HG02588 (cell line): Measurements from ENCODE around the gene TCOF1.
A peak's percentile ranks its signal among the peaks of the same experiment; 100 is the strongest.

ENCODE experiments used
- ATAC-seq: cut with Tn5 transposase; IDR thresholded peaks from one replicate; pipeline ENCODE4 v1.9.1; 2021; ENCODE audit warnings: mild to moderate bottlenecking, moderate library complexity; ENCODE audit not compliant: unreplicated experiment

The TCOF1 gene

GRCh38 chr5:150349681-150350275 is 7.7 kb upstream of the TCOF1 start:
- ATAC-seq, result no peak

GRCh38 chr5:150350524-150351344 is 6.8 kb upstream of the TCOF1 start:
- peak; percentile 94 for ATAC-seq

- ATAC-seq, result no peak
These were observed 5.1 kb upstream of the TCOF1 start for GRCh38 chr5:150352244-150353031.

- ATAC-seq, result no peak
These were observed 4.3 kb upstream of the TCOF1 start for GRCh38 chr5:150353032-150353675.

DNA sequence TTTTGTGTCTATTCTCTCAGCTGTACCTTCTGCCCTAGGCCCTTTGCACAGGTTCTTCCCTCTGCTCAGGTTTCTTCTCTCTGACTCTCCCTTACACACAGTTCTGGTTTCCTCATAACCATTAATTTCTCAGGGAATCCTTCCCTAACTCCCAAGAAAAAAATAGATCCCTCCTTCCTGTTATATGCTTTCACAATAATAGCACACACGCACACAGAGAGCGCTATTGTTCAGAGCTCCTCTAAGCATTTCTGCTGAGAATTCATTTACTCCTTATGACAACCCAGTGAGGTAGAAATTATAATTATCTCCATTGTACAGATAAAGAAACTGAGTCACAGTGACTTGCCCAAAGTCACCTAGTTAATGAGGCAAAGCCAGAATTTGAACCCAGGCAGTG is 1.7 kb upstream of the TCOF1 start:
- ATAC-seq, result no peak

GRCh38 chr5:150356575-150357294 is 762 bp upstream of the TCOF1 start:
- no peak for ATAC-seq

- no peak for ATAC-seq
These were observed 981 bp downstream of the TCOF1 start for GRCh38 chr5:150358261-150359095.

- ATAC-seq, result peak; percentile 40
These were observed 3.8 kb downstream of the TCOF1 start for GRCh38 chr5:150361301-150361700.

GRCh38 chr5:150363185-150363584 is 5.7 kb downstream of the TCOF1 start:
- no peak for ATAC-seq

DNA sequence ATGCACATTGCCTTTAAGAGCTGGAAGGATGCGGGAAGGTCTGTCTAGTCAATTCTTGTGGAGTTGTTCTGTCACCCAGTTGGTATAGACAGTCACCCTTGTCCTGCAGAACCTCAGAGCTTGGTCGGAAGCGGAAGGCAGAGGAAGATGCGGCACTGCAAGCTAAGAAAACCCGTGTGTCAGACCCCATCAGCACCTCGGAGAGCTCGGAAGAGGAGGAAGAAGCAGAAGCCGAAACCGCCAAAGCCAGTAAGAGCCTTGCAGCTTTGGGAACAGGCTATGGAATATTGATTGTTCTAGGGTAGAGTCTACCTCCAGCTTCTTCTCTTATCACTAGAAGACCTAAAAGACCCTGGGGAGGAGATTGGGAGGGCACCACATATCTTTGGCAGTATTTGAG is 6.5 kb downstream of the TCOF1 start:
- ATAC-seq, result no peak

- no peak for ATAC-seq
These were observed 11.0 kb downstream of the TCOF1 start for GRCh38 chr5:150368526-150368925.

DNA sequence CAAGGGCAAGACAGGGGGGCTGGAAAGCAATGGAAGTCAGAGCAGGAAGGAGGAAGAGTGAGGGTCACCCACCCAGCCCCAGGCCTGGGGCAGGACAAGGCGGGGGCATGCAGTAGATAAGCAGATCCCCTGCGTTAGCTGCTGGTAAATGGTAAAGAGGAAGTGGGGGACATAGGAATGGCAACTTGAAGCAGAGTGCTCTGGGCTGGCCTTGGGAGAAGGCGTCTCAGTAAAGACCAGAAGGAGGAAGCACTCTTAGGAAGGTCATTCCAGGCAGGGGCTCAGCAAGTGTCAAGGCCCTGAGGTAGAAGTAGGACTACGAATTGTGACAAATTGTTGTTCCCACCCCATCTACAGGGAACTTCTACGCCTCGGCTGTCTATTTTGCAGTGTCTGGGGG is 15.1 kb downstream of the TCOF1 start:
- no peak for ATAC-seq

- no peak for ATAC-seq
These were observed 17.2 kb downstream of the TCOF1 start for GRCh38 chr5:150374651-150375050.

DNA sequence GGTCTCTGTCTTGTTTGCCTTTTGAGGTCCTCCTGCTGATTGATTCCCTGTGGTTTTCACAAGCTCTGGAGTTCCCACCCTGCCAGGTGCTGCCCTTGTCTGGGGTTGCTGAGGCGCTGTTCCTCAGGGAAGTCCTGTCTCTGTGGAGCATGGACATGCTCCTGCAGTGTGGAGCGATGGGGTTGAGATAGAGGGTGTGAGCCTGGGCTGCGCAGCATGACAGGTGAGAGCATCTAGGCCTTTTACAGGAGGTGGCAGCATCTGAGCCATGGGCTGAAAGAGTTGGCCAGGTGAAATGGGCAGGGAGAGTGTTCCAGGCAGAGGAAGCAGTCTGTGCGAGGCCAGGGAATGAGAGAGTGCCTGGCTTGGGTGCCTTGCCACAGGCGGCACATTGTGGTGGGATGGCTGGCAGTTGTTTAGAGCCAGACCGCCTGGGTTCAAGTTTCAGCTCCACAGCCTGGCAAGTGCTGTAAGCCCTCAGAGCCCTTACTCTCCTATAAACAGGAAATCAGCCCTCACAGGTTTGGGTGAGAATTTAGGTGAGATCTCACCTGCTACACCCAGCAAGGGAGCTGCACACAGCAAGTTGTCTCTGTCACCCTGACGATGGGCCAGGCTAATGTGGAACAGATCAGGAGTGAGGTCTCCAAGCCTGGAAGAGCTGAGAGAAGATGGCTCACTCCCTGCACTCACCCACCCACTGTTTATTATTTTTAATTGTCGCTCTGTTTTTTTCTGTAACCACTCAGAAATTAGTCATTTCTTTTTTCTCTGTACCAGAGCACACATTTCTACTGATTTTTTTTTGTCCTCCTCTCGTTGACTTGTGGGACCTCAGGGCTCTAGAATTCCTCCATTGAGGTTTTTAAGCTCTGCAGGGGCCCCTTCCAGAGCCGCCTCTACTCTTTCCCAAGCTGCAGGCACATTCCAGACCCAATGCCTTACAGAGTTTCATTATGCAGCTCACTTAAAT is 19.6 kb downstream of the TCOF1 start:
- no peak for ATAC-seq

DNA sequence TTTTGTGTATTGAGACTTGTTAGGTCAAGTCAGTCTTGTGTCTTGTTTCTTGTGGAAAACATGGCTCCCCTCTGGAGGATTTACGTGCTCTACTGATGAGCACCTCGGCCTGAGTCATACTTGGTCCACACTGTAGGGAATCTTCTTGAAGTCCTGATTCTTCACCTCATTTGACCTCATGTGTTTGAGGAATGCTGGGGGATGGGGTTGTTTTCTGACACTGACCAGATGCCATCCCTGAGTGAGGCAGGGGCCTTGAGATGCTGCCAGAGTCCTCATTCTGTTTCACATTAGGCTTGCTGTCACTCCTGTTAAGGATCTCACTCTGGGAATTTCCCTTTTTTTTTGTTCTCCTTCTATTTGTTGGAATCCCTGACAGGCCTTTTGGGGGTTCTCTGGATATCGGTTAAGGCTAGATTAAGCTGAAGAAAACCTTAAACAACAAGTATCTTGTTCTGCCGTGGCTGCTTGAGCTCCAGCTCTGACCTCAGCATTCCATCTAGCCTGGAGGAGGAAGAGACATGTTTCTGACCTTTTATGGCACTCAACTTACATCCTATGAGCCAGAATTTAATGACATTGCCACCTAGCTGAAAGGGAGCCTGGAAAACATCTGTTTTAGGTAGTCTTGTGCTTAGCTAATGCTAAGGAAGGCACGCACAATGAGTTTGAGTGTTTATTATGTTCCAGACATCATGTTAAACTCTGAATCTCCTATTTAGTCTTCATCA is 20.6 kb downstream of the TCOF1 start:
- ATAC-seq, result no peak

GRCh38 chr5:150384701-150385100 is 27.2 kb downstream of the TCOF1 start:
- ATAC-seq, result no peak

- ATAC-seq, result no peak
These were observed 28.7 kb downstream of the TCOF1 start for GRCh38 chr5:150386024-150386855.
